ENCODE results near the gene ZNF583.
A peak's percentile ranks its signal among the peaks of the same experiment; 100 is the strongest.

ZNF583 gene

DNA sequence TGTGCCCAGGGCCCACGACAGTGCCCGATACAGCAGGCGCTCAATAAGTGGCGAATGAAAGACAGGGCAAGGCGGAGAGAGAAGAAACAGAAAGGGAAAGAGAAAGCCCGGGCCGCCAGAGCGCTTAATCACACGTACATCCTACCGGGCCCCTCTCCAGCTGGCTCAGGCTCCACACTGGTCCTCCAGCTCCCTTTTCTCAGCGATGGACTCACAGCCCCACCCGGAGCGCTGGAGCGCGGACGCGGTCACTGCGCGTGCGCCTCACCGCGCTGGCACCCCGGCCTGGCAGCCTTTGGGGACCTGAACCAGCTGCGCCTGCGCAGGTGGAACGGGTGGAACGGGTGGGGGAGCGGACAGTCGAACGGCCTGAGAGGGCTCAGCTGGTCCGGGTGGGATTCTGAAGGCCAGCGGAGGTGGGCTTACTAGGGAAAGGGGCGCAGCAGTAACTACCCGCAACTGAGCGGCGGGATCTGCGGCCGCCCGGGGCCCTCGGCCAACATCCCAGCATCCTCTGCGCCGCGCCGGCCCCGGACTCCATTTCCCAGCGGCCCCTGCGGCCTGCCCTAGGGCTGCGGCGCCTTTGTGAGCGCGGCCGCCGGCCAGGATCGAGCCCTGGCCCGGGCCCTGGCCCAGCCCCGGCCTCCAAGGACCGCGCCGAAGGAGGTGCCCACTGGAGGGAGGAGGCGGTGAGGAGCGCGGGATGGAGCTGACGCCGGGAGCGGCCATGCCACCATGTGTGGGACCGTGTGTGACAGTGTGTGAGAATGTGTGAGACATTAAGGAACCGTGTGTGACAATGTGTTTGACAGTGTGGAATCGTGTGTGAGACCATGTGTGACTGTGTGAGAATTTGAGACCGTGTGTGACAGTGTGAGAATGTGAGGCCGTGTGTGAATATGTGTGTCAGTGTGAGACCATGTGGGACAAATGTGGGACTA is at the start of gene ZNF583:
TSS of gene ZNF583 (plus strand) at position 569 of the 941 bp plus-strand sequence. CDS start 2,783 bp downstream, outside the sequence.
- DNase-seq = peak; percentile 93

DNA sequence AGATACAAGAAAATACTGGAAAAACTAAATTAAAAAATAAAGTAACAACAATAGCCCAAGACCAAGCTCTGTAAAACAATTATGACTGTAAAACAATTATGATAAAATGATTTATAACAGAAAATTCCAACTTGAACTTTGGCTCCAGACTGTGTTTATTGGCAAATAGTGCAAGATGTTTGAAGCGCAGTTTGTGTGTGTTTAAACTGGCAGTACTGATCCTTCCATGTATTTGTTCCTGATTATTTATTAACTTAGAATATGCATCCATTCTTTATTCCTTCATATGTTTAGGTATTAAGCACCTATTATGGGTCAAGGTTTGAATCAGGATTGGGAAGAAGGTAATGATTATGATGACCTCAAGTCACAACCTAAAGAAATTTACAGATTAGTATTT is 48.6 kb upstream of the ZNF583 start:
- DNase-seq = no peak

DNA sequence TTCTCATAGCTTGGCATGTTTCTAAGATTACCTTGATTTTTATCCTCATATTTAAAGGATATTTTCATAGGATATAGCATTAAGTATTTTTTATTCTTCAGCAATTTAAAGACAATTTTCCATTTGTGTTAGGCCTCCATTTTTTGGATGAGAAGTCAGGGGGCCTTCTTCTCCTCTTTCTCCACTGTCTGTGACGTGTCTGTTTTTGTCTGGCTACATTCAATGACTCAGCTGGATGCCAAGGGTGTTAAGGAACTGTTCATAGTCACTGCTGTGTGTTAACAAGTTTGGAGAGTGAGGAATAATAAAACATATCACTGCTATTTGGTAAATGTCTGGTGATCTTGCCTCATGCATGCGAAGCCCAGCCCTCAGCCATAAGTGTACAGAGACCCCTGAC is 47.2 kb upstream of the ZNF583 start:
- no peak for DNase-seq

DNA sequence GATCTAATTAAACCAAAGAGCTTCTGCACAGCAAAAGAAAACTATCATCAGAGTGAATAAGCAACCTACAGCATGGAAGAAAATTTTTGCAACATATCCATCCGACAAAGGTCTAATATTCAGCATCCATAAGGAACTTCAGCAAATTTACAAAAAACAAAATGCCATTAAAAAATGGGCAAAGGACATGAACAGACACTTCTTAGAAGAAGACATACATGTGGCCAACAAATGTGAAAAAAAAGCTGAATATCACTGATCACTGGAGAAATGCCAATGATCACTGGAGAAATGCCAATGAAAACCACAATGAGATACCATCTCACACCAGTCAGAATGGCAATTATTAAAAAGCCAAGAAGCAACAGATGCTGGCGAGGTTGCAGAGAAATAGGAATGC is 43.3 kb upstream of the ZNF583 start:
- no peak for DNase-seq

DNA sequence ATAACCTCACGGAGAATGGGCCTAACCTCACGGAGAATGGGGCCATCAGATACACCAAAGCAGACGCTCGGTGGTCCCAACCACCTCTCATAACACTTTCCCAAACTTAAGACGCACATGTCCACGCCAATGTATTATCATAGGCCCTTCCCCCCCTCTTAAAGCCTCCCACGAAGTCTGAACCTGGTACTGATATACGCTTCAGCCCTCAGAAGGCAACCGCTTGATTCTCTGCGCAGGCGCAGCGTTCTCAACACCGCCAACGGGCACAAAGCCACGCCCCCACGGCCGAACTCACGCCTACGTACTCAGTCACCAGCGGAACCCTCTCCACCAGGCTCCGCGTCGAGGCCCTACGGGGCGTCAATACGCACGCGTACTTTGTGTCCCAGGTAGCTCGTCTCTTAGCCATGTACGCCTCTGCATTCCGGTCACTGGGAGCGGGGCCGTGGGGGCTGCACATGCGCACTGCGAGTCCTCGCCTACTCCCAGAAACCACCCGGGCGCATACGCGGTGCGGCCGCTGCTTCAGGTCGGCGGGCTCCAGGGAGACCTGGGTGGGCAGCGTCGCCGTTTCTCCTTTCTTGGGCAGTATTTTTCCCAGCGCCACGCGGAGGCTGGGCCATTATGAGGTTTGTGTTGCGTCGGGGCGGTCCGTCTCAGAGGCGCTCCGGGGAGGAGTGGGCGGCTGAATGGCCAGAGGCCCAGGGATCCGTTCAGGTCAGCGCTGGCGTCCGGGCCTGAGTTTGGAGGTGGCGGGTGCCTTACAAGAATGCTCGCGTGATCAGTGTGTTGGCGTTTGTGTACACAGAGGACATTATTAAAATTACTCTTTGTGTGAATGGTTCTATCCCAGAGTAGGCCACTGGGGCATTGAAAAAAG is 36.1 kb upstream of the ZNF583 start:
- peak; percentile 95 for DNase-seq

DNA sequence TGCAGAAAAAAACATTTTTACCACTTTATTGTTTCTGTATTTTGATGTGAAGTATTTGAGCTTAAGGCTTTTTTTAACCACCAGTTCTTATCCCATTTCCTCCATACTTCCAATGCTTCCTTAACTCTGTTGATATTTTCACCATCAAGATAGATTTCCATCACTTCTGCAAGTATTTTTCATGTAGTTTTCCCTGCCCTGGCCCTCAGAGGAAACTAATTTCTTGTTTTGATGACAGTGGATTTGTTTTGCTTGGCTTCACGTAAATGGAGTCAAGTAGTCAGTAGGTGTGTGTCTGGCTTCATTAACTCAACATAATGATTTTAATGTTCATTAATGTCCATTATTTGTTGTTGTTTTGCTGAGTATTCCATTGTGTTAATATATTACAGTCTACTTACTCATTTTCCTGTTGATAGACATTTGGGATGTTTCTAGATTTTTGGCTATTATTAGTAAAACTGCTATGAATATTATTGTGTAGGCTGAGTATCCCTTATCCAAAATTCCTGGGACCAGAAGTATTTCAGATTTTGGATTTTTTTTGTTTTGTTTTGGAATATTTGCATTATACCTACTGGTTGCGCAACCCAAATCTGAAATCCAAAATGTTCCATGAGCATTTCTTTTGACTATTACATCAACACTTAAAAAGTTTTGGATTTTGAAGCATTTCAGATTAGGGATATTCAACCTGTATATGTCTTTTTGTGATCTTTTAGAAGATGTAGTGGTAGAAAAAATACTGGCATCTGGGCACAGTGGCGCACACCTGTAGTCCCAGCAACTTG is 34.1 kb upstream of the ZNF583 start:
- no peak for DNase-seq

DNA sequence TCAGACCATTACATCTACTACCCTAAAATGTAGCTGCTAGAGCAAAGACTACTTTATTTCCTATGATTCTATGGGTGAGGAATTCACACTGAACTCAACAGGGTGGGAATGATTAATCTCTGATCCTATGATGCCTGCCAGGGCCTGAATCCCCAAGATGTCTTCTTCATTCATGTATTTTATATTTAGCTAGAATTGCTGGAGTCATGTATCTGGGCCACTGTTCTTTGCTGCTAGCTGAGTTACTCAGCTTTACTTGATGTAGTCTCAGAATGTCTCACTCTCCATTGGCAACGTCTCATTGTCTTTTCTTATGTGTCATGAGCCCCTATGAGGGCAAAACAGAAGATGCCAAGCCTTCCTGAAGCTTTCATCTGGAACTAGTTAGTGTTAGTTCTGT is 31.9 kb upstream of the ZNF583 start:
- no peak for DNase-seq

DNA sequence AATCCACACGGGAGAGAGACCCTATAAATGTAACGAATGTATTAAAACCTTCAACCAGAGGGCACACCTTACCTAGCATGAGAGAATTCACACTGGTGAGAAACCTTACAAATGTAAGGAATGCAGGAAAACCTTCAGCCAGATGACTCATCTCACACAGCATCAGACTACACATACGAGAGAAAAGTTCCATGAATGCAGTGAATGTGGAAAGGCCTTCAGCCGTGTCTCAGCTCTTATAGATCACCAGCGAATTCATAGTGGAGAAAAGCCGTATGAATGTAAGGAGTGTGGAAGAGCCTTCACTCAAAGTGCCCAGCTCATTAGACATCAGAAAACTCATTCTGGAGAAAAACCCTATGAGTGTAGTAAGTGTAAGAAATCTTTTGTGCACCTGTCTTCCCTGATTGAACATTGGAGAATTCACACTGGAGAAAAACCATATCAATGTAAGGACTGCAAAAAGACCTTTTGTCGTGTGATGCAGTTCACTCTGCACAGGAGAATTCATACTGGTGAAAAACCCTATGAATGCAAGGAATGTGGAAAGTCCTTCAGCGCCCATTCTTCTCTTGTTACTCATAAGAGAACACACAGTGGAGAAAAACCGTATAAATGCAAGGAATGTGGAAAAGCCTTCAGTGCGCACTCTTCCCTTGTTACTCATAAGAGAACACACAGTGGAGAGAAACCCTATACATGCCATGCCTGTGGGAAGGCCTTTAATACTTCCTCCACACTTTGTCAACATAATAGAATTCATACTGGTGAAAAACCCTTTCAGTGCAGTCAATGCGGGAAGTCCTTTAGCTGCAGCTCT is 26.8 kb upstream of the ZNF583 start:
- no peak for DNase-seq

DNA sequence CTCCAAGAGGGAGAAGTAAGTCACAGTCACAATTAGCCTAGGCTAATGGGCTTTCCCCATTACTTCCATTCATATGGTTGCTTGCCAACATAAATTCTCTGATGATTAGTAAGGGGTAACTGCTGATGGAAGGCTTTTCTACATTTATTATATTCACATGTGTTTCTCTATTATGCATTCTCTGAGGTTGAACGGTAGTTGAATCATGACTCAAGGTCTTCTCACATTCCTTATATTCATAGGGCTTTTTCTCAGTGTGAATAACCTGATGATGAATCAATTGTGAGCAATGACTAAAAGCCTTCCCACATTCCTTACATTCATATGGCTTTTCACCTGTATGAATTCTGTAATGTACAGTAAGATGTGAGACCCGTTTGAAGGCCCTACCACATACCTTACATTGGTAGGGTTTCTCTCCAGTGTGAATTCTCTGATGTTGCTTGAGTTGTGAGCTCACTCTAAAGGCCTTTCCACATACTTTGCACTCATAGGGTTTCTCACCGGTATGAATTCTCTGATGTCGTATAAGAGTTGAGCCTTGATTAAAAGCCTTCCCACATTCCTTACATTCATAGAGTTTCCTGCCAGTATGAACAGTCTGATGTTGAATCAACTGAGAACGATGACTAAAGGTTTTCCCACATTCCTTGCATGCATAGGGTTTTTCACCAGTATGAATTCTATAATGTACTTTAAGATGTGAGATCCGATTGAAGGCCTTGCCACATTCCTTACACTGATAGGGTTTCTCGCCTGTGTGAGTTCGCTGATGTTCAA is 20.1 kb upstream of the ZNF583 start:
- DNase-seq = no peak

DNA sequence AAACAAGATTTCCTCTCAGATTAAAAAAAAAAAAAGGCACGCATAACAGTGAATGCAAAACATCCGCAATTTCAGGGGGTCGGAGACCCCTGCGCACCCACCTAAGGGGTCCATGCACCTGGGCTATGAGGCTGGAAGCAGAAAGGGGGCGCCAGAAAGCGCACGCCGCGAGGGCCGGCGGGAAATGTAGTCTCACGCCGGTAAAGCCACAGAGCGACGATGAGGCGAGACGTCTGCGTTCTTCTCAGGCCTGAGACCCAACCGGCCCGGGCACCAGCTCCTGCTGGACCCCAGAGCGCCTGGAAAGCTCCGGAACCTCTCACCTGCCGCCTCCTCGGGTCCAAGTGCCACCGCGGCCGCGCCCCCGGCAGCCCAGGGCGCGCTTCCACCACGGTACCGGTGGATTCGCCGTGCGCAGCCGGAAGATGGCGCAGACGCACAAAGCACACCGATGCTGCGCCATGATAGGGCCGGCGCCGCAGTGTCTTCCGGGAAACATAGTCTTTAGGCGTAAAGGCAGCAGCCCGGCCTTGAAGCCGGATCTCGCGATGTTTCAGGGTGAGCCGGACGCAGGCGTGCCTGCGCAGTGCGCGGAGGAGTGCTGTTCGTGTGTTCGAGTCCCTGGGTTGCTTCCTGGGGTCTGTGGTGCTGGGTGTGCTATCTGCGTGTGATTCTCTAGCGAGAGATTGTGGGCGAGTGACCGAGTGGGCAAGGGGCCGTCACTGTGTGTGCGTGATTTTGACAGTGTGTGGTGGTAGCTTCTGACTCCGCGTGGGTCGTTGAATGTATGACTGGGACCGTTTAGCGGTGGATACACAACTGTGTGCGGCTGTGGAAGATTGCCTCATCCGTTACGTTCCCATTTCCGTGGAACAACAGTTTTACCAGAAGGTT is 10.8 kb upstream of the ZNF583 start, which contains the start of gene ZNF582:
TSS of gene ZNF582 (minus strand) at position 416 of the 894 bp plus-strand sequence. CDS start 1,782 bp downstream, outside the sequence.
- peak; percentile 98 for DNase-seq

DNA sequence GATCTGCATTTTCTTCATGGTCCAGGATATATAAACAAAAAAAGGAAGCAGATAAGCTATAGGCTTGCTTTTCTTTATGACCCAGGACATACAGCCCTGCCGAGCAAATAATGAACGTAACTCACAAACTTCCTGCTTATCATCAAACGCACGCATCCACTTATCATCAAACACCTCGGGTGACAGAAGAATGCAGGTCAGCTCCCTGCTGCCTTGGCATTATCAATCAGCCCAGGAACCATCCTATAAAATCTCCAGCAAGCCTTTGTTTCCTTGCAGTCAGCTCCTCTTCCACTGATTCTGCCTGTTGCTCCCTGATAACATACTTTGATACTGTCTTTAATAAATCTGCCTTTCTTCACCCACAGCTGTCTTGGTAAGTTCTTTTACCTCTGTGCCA is 5.3 kb upstream of the ZNF583 start:
- DNase-seq = no peak

DNA sequence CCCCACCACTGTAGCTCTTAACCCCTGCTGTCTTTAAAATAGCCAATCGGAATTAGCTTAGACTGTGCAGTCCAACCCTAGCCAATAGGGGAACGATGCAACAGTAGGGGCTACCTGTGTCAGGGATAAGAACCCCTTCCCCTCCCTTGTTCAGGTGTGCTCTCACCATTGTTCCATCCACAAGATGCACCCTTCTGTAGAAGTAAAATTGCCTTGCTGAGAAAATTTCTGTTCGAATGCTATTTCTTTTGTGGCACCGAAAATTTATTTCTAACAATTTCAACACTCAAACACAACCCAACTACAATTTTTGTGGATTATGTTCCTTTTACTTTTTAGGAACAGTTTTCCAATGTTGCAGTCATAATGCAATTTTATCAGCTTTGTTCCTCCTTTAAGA is 3.6 kb upstream of the ZNF583 start:
- no peak for DNase-seq

DNA sequence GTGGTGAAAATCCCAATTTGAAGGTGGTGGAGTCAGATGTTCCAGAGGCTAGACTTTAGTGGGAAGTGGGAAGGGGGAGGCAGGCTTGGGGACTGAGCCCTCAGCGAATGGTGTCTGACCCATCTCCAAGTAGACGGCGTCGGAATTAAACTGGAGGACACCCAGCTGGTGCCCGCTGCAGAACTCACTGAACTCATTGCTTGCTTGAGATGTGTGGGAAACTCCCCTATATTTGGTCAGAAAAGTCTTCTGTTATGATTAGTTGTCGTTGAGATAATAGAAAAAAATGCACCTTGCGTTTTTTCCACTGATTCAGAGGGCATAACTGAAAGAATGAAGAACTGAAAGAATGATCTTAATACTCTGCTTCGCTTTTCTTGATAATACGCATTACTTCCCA is 871 bp upstream of the ZNF583 start:
- no peak for DNase-seq

DNA sequence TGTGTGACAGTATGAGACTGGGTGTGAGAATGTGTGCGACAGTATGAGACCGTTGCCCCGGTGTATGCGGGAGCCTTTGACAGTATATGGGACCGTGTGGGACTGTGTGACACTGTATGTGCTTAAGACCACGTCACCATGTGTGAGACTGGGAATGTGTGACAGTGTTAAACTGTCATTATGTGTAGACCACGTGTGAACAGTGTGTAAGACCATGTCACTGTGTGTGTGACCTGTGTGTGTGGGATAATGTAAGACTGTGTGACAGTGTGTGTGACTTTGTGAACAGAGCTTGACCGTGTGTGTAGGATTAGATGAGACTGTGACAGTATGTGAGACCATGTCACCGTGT is 549 bp downstream of the ZNF583 start:
- DNase-seq = no peak

DNA sequence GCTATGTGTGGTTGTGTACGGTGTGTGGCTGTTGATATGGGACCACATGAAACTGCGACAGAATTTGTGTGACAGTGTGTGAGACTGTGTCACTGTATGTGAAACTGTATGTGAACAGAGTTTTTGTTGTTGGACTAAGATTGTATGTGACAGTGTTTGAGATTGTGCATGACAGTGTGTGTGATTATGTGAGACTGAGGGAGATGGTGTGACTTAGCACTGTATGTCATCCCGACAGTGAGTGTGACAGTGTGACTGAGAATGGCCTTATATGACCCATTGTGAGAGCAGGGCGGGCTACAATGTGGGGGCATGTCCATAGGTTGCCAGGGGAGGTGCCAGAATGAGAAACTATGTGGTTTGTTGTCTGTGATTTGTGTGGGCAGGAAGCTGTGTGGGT is 930 bp downstream of the ZNF583 start:
- DNase-seq = no peak

DNA sequence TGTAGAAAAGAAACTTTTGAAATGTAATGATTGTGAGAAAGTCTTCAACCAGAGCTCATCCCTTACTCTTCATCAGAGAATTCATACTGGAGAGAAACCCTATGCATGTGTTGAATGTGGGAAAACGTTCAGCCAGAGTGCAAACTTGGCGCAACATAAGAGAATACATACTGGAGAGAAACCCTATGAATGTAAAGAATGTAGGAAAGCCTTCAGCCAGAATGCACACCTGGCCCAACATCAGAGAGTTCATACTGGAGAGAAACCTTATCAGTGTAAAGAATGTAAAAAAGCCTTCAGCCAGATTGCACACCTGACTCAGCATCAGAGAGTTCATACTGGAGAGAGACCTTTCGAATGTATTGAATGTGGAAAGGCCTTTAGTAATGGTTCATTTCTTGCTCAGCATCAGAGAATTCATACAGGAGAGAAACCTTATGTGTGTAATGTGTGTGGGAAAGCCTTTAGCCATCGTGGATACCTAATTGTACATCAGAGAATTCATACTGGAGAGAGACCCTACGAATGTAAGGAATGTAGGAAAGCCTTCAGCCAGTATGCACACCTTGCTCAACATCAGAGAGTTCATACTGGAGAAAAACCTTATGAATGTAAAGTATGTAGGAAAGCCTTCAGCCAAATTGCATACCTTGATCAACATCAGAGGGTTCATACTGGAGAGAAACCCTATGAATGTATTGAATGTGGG is 19.3 kb downstream of the ZNF583 start:
- DNase-seq = no peak

DNA sequence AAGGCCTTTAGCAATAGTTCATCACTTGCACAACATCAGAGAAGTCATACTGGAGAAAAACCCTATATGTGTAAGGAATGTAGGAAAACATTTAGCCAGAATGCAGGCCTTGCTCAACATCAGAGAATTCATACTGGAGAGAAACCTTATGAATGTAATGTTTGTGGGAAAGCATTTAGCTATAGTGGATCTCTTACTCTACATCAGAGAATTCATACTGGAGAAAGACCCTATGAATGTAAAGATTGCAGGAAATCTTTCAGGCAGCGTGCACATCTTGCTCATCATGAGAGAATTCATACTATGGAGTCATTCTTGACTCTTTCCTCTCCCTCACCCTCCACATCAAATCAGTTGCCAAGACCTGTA is 19.8 kb downstream of the ZNF583 start:
- DNase-seq = no peak

DNA sequence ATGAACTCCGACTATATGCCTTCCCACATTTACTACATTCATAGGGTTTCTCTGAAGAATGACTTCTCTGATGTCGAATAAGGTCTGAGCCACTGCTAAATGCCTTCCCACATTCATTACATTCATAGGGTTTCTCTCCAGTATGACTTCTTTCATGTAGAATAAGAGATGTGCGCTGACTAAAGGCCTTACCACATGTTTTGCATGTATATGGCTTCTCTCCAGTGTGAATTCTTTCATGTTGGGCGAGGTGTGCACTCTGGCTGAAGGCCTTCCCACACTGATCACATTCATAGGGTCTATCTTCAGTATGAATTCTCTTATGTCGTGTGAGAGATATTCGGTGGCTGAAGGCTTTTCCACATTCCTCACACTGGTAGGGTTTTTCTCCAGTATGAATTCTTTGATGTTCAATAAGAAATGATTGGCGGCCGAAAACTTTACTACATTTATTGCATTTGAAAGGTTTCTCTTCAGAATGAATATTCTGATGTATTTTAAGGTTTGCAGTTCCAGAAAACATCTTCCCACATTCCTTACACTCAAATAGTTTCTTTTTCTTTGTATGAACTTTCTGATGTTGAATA is 37.2 kb downstream of the ZNF583 start:
- DNase-seq = no peak

DNA sequence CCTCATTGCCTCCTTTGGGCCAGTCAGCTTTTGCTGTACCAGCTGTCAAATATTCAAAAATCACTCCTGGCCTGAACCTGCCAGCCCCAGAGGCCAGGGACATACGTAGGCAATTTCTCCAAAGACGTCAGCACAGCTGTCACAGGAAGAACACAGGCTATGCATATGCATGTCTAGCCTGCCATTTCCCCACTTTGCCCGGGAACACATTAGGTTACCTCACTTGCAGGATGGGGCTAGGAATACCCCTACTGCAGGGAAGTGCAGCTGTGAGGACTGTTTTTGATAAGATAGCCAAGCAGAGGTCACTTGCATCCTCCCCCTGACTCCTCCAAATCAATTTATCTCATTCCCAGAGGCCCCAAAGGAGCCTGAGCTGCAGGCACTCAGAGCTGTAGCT is 70.2 kb downstream of the ZNF583 start:
- DNase-seq = no peak

Data from hematopoietic multipotent progenitor cell treated with erythropoietin and hydrocortisone succinate and interleukin-3 and kit ligand, for 8 days (in vitro differentiated cells).